Lower lobe of right lung (tissue), 2 donors: ENCODE data around the gene ZNF385B. TPM values are rescaled to one million over a fixed set of nuclear protein-coding genes. Genes with fewer than 3 reads are reported as not detected.

Experiments used
- ATAC-seq, 2 donors: fragments of 200-7000 bp; cut with Tn5 transposase; one replicate each; pipeline ENCODE4 v1.9.1; 2020 to 2022; ENCODE audit warnings: mild to moderate bottlenecking in 2 of 2, moderate library complexity in 2 of 2
- DNase-seq: peaks from one replicate; pipeline ENCODE4 v3.0.0-alpha.2; 2020
- H3K27ac ChIP-seq: fragments of 200-600 bp; one replicate; pipeline ENCODE4 v1.8.0; 2022
- H3K27me3 ChIP-seq: fragments of 200-600 bp; one replicate; pipeline ENCODE4 v1.8.0; 2022; ENCODE audit warnings: low read depth
- H3K36me3 ChIP-seq: fragments of 200-600 bp; one replicate; pipeline ENCODE4 v1.8.0; 2022; ENCODE audit warnings: mild to moderate bottlenecking
- H3K4me1 ChIP-seq: fragments of 200-600 bp; one replicate; pipeline ENCODE4 v1.8.0; 2022
- H3K4me3 ChIP-seq: fragments of 200-600 bp; one replicate; pipeline ENCODE4 v1.8.0; 2022; ENCODE audit warnings: mild to moderate bottlenecking
- H3K9me3 ChIP-seq: fragments of 200-600 bp; one replicate; pipeline ENCODE4 v1.8.0; 2022
- CTCF ChIP-seq: fragments of 200-600 bp; IDR thresholded peaks from one replicate; pipeline ENCODE4 v1.8.0; 2022; ENCODE audit warnings: antibody characterized with exemption, mild to moderate bottlenecking
- intact Hi-C: fragments of 100-400 bp; cut with DNase I; formaldehyde crosslinking; loops from one replicate; pipeline ENCODE4 v1.11.0; 2022
- total RNA-seq: library from RNA; stranded (reverse); fragmentation: NEBNext Ultra II Directional; extraction: Animal tissue kit (Norgen Biotek cat#: 25700); gene quantifications from one replicate; pipeline ENCODE4 v1.2.1, GENCODE V29; 2021
- donor health status: DM: no; HTN: yes; CAD: no; lungs with severe emphysema.

Gene ZNF385B
- total RNA-seq, 1 donor from 2014 or later = 63.2 TPM

- no peaks in the 10 kb centered on the region for H3K36me3 ChIP-seq
- H3K4me1 ChIP-seq = no peaks in the 10 kb centered on the region
- TF ChIP-seq CTCF = no peak
- no peak for DNase-seq
- H3K4me3 ChIP-seq = no peak overlapping the region
- H3K27ac ChIP-seq = no peak overlapping the region
- H3K27me3 ChIP-seq = no peaks in the 10 kb centered on the region
- ATAC-seq = no peak
- no peaks in the 10 kb centered on the region for H3K9me3 ChIP-seq
- intact Hi-C loops = no loop called here
Measured at GRCh38 chr2:179772346-179772745, 89.1 kb downstream of the ZNF385B start.

GRCh38 chr2:179771791-179772190 is 89.6 kb downstream of the ZNF385B start:
- no peaks in the 10 kb centered on the region for H3K4me1 ChIP-seq
- DNase-seq (no peak), ATAC-seq (no peak)
- TF ChIP-seq CTCF = no peak
- no peaks in the 10 kb centered on the region for H3K9me3 ChIP-seq
- H3K36me3 ChIP-seq = no peaks in the 10 kb centered on the region
- H3K27ac ChIP-seq = no peak overlapping the region
- no peaks in the 10 kb centered on the region for H3K27me3 ChIP-seq
- no peak overlapping the region for H3K4me3 ChIP-seq
- intact Hi-C loops = no loop called here

GRCh38 chr2:179770029-179770428 is 91.4 kb downstream of the ZNF385B start:
- H3K4me3 ChIP-seq = no peak overlapping the region
- H3K4me1 ChIP-seq = no peaks in the 10 kb centered on the region
- H3K27ac ChIP-seq = no peak overlapping the region
- TF ChIP-seq CTCF = no peak
- no peaks in the 10 kb centered on the region for H3K9me3 ChIP-seq
- H3K36me3 ChIP-seq = no peaks in the 10 kb centered on the region
- DNase-seq (no peak), ATAC-seq (no peak)
- intact Hi-C loops = no loop called here
- no peaks in the 10 kb centered on the region for H3K27me3 ChIP-seq

GRCh38 chr2:179769323-179769722 is 92.1 kb downstream of the ZNF385B start:
- H3K27ac ChIP-seq = no peak overlapping the region
- H3K27me3 ChIP-seq = no peaks in the 10 kb centered on the region
- ATAC-seq (no peak), DNase-seq (no peak)
- no peak for TF ChIP-seq CTCF
- intact Hi-C loops = no loop called here
- no peaks in the 10 kb centered on the region for H3K4me1 ChIP-seq
- no peaks in the 10 kb centered on the region for H3K36me3 ChIP-seq
- H3K9me3 ChIP-seq = no peaks in the 10 kb centered on the region
- H3K4me3 ChIP-seq = no peak overlapping the region

GRCh38 chr2:179768765-179769164 is 92.6 kb downstream of the ZNF385B start:
- ATAC-seq (no peak), DNase-seq (no peak)
- Histone ChIP-seq H3K27me3 (no peaks in the 10 kb centered on the region), H3K4me3 (no peak overlapping the region), H3K36me3 (no peaks in the 10 kb centered on the region), H3K4me1 (no peaks in the 10 kb centered on the region), H3K27ac (no peak overlapping the region), H3K9me3 (no peaks in the 10 kb centered on the region)
- TF ChIP-seq CTCF = no peak
- intact Hi-C loops = no loop called here

- no peak for ATAC-seq
- no peaks in the 10 kb centered on the region for H3K4me1 ChIP-seq
- no peak overlapping the region for H3K27ac ChIP-seq
- TF ChIP-seq CTCF = no peak
- H3K27me3 ChIP-seq = no peaks in the 10 kb centered on the region
- no peak for DNase-seq
- intact Hi-C loops = no loop called here
- H3K36me3 ChIP-seq = no peaks in the 10 kb centered on the region
- H3K4me3 ChIP-seq = no peak overlapping the region
- H3K9me3 ChIP-seq = no peaks in the 10 kb centered on the region
Measured at GRCh38 chr2:179765666-179766065, 95.7 kb downstream of the ZNF385B start.
